NOMO-1 (cell line): ENCODE results near the gene RELL1.

Source experiments
- DNase-seq, 2 experiments: peaks; one replicate each; lab custom pipeline; 2025; ENCODE audit not compliant: unreplicated experiment in 2 of 2; lab: John Stamatoyannopoulos, UW

RELL1 gene

GRCh38 chr4:37667197-37668100 lies 18.7 kb downstream of the RELL1 start:
- DNase-seq, result no peak

GRCh38 chr4:37666625-37667071 lies 19.5 kb downstream of the RELL1 start:
- no peak for DNase-seq

GRCh38 chr4:37665333-37666320 lies 20.5 kb downstream of the RELL1 start:
- no peak for DNase-seq

DNA sequence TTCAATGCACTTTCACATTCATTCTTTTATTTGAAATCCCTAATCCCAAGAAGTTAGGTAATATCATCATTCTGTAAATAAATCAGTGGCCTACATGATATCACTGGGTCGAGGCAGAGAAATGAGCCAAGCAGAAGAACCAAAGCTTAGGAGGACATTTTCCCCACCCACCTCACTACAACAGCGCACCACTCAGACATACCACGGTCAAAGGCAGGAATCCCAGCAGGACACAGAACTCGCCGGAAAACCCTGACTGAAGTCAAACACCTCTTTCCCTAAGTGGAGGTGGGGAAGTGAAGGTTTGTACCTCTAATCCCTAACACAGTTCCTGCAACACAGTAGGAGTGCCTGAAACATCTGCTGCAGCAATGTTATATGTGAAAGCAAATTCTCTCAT lies 21.5 kb downstream of the RELL1 start:
- DNase-seq, result no peak

- no peak for DNase-seq
These were observed 22.6 kb downstream of the RELL1 start for GRCh38 chr4:37663552-37663951.

DNA sequence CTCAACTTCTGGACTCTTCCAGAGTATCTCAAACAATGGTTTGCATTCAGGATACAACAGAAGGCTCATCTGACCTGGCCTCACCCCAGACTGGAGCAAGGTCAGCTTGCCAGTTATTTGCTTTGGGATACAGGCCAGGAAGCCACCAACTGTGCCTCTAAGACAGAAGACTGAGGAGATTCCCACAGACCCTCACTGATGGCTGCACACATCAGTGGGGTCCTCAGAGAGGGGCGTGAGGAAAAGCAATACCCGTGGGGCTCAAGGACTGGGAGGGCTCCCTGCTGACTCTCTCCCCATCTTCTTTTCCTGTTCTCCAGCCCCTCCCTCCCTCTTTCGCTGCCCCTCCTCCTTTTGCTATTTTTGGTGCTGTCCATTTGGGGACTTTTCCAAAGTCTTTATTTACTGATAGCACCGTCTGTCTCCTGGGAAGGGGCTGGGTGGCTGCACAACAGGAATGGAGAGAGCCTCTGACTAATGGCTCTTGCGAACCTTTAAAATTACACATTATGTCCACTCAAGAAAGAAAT lies 23.2 kb downstream of the RELL1 start:
- DNase-seq, result no peak

GRCh38 chr4:37662251-37662650 lies 23.9 kb downstream of the RELL1 start:
- no peak for DNase-seq

DNA sequence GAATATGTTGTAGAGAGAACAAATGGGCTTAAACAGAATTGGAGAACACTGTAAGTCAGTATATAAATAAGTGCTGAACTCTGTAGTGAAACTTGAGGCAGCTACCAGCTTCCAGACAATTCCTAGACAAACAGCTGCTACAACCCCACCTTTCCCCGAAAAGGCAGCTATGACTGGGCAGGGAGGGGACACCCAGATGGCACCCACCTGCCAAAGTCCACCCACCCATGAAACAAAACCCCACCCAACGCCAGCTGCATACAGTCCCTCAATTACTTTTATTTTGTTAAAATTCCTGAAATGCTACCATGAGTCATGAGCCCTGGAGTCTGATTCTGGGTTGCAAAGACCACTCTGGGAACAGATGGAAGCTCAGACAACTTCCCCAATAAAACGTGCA lies 24.4 kb downstream of the RELL1 start:
- DNase-seq, result no peak

GRCh38 chr4:37659696-37660095 lies 26.5 kb downstream of the RELL1 start:
- DNase-seq, result no peak

DNA sequence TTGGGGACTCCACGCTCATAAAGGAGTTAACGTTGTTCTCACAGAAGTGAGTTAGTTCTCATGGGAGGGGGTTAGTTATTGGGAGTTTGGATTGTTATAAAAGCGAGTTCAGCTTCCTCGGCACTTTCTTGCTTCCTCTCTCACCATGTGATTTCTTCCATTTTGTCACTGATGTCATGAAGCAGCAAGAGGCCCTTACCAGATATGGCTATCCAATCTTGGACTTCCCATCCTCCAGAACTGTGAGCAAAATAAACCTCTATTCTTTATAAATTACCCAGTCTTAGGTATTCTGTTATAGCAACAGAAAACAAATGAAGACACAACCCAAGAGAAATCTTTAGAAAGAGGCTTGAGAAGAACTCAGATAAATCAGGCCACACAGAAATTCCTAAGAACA lies 29.5 kb downstream of the RELL1 start:
- DNase-seq, result no peak

GRCh38 chr4:37653601-37654000 lies 32.6 kb downstream of the RELL1 start:
- DNase-seq, result no peak

DNA sequence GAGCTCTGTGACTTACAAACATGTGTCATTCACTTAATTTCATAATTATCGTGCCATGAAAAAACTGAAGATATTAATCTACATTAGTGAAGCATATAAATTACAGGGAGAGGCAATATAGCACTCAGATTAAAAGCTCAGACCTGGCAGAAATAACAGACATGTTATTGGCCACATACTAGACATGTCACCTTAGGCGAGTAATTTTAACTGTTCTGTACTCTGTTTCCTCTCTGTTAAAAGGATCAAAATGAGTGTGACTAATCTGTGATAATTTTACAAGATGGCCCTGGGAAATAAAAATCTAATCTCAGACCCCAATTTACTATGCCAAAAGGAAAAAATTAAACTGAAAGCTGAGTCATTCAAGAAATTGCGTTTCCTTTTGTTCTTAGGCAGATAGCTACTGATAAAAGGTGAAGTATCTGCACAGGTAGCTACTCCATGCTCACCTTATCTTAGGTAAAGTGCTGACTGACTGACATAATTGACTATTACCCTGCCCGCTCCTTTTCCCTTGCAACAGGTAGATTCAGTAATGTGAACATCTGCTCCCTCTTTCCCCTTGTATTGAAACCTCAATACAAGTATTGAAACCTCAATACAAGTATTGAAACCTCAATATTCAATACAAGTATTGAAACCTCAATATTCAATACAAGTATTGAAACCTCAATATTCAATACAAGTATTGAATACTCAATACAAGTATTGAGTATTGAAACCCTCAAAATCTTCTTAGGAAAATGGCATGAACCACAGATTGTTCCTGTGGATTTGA lies 33.2 kb downstream of the RELL1 start:
- no peak for DNase-seq

- no peak for DNase-seq
These were observed 34.3 kb downstream of the RELL1 start for GRCh38 chr4:37651781-37652377.

DNA sequence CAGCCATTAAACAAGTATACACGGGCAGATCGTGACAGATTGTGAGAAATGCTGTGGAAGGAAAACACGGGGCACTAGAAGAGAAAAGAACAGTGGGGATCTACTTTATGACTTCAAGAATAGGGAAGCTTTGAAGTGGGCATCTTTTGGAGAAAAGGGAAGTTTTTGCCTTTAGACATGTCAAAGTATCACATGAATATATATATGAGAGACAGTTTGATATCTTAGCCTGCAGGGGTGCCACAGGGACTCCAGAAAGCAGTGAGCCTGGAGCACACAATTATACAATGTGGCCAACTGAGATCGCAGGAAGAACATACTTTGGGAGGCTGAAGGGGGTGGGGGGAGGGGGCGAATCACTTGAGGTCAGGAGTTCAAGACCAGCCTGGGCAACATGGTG lies 35.7 kb downstream of the RELL1 start:
- no peak for DNase-seq

- no peak for DNase-seq
These were observed 36.9 kb downstream of the RELL1 start for GRCh38 chr4:37649268-37649667.

- DNase-seq, result no peak
These were observed 37.9 kb downstream of the RELL1 start for GRCh38 chr4:37648084-37648817.

GRCh38 chr4:37646247-37646646 lies 39.9 kb downstream of the RELL1 start:
- no peak for DNase-seq

- no peak for DNase-seq
These were observed 40.4 kb downstream of the RELL1 start for GRCh38 chr4:37645736-37646135.

GRCh38 chr4:37644962-37645361 lies 41.2 kb downstream of the RELL1 start:
- DNase-seq, result no peak
